HG02852 (cell line): ENCODE measurements around the gene LDLRAD3.

Experiments used
- ATAC-seq: cut with Tn5 transposase; IDR thresholded peaks from one replicate; pipeline ENCODE4 v1.9.1; 2021; ENCODE audit warnings: mild to moderate bottlenecking, moderate library complexity; ENCODE audit not compliant: unreplicated experiment

The LDLRAD3 gene

DNA sequence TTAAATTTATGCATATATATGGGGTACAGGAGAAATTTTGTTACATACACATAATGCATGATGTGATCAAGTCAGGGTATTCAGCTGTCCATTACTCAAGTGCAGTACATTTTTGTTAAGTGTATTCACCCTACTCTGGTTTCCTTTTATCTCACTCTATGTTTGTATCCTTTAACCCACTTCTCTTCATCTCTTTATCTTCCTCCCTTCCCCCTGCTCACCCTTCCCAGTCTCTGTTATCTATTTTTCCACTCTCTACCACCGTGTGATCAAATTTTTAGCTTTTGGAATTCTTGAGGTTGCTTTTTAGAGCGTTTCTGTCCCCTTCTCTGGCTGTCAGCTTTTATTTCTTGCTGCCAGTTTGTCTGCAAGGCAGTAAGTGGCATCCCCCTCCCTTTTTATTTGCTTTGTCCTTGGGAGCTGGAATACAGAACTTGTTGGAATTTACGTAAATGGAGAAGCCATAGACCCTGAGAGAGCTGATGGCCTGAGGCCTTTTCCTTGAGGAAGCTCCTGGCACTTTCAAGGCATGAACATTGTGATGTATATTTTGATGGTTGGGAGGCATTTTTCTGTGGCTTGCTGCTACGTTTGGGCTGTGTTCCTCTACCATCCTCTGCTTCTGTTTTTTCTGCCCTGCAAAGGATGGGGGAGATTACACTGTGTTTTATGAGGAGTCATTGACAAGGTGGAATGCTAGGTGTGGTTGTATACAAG, 148.6 kb downstream of the LDLRAD3 start:
- ATAC-seq = no peak

- no peak for ATAC-seq
These were observed 149.7 kb downstream of the LDLRAD3 start for GRCh38 chr11:36093548-36093947.

DNA sequence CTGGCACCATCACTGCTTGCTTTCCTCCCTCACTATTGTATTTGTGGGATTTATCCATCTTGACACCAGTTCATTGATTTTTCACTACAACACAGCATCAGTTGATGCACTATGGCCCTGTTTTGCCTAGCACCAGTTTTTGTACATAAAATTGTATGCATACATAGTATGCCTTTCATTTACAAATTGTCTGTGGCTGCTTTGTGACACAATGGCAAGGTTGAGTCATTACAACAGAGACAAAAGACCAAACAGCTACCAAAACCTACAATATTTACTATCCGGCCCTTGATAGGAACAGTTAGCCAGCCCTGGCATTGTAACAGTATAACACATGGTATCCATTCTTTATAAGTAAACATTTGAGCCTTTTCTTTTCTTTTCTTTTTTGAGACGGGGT, 150.3 kb downstream of the LDLRAD3 start:
- ATAC-seq = no peak

GRCh38 chr11:36095716-36096115, 151.9 kb downstream of the LDLRAD3 start:
- ATAC-seq = no peak

GRCh38 chr11:36097219-36097650, 153.4 kb downstream of the LDLRAD3 start:
- no peak for ATAC-seq

DNA sequence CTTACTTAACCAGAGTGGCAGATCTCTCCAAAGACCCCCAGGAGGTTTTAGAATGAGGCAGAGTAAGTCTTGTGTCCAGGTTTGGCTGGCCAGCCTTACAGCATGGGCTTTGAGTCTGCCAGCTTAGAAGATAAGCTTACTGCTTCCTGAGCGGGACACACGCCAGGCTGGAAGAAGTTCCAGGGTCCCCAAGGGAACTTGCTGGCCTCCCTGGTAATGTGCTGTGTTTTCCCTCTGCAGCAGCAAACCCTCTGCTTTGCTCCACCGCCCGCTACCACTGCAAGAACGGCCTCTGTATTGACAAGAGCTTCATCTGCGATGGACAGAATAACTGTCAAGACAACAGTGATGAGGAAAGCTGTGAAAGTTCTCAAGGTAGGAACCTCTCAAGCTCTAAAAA, 154.2 kb downstream of the LDLRAD3 start:
- ATAC-seq = no peak

DNA sequence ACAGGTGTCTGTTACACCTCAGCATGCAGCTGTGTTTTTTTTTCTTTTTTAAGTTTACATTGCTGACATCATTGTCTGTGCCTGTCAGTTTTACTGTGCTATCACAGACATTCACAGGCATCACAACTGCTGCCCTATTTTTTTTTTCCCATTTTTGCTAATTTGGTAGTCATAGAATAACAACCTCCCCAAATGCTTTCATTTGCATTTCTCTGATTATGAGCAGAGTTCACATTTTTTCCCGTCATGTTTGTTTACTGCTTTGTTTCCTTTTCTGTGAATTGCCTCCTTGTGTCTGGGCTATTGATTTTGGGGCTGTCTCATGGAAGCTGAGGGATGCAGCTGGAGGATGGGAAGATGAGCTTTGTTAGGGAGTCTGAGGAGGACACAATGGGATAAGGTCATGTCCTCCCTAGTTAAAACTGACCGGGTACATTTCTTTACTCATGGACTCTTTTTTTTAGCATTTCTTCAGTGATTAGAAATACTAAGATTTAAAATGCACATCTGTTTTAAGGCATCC, 155.1 kb downstream of the LDLRAD3 start:
- ATAC-seq = no peak

DNA sequence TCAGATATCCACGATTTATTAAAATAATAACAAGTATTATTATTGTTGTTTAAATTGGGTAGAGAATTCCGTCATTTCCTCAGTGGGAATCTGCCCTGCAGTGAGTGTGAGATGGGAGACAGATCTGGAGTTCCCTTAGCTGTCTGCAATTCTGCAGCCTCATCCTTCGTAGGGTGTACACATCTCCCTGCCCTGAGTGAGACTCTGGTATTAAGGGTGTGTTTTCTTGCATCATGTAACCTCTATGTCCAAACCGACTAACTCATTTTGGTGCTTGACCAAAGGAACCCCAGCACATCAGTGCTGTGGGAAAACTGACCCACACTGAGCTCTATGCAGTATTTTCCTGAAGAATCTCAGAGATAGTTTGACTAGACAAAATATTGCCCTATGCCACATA, 157.6 kb downstream of the LDLRAD3 start:
- no peak for ATAC-seq

GRCh38 chr11:36102868-36103267, 159.0 kb downstream of the LDLRAD3 start:
- no peak for ATAC-seq

DNA sequence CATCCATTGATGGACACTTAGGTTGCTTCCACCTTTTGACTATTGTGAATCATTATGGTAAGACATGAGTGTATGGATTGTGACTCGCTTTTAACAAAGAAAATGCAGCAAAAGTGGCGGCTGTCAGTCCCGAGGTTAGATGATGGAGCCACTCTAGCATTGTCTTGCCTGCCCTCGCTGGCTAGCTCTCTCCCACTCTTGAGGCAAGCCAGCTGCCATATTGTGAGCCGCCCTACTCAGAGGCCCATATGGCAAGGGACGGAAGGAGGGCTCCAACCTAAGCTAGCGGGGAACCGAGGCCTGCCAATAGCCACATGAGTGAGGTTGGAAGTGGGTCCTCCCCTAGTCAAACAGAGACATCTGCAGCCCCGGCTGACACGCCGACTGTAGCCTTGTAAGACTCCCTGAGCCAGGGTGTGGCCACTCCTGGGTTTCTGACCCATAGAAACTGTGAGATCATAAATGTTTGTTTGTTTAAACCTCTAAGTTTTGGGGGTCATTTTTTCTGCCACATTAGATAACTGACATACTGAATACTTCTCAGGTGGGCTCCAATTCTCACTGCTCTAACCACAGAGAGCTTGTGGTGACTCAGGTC, 160.2 kb downstream of the LDLRAD3 start:
- ATAC-seq = no peak

DNA sequence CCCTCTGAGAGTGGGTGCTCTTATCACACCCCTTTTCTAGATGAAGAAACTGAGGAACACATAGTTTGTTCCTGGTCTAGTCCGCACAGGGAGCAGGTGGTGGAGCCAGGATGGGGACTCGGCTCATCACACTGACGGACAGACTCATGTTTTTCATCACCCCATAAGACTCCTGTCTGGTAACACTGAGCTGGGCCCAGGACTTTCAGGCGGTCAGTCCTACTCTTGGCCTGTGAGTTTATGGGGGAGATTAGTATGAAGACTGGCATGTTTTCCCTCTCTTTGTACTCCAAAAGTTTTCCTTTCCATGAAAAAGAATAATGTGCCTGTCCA, 160.8 kb downstream of the LDLRAD3 start:
- ATAC-seq = no peak

GRCh38 chr11:36105743-36106581, 162.1 kb downstream of the LDLRAD3 start:
- ATAC-seq = no peak

- ATAC-seq = no peak
These were observed 163.7 kb downstream of the LDLRAD3 start for GRCh38 chr11:36107547-36107946.

DNA sequence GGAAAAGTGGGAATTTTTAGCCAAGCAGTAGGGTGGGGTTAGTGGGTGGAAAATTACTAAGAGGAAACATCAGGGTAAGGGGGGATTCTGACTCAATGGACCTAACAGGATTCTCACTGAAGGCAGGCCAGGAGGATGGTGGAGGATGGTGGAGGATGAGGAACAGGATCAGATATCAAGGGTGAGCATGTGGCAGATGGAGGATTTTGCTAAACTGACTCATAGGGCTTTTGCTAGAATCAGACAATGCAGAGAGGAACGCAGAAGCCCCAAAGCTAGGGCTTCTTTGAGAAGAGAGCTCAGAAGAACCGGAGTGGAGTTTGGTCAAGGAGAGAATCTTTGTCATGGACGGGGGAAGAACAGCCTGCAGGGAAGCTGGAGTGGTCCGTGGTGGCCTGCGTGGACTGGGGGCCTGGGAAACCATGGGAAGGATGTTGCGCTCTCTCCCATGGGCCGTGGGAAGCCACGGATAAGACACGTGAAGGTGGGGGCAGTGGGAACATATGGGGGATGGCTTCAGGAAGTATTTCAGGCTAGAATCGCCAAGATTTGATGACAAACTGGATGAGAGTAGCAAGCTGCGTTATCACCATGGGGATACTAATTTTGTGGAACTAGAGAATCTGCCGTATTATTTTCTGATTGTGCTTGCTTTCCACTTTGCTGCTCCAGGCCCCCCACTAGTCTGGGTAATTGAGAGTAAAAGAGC, 165.2 kb downstream of the LDLRAD3 start:
- no peak for ATAC-seq

DNA sequence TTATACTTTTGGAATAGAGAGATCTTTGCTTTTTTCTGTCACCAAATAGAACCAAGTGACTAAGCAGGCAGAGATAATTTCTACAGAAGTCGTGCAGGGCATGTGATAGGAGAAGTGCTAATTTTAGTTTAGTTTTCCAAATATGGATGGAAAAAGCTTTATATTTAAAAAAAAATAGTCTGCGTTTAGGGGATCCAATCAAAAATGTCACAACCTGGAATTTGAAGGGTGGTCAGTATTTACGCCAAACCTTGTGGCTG, 165.7 kb downstream of the LDLRAD3 start:
- no peak for ATAC-seq

GRCh38 chr11:36109850-36110606, 166.2 kb downstream of the LDLRAD3 start:
- no peak for ATAC-seq

- no peak for ATAC-seq
These were observed 167.0 kb downstream of the LDLRAD3 start for GRCh38 chr11:36110668-36111410.

GRCh38 chr11:36114095-36114494, 170.2 kb downstream of the LDLRAD3 start:
- no peak for ATAC-seq

DNA sequence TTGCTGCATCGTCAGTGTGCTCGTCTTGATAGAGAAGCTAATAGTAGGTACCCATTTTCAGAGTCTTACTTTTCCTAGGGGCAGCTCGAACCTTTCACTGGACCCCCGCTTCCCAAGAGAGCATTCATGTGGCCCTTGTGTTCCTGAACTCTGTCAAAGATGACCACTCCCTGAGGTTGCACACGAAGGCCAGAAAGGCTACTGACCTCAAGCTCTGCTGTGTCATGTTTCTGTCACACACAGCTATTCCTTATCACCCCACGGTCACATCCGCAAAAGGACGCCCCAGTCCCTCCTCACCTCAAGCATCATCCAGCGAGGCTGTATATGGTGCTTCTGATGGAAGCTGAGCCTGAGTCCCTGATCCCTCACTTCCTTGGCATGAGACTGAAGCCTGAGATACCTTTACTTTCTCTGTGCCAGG, 171.5 kb downstream of the LDLRAD3 start:
- no peak for ATAC-seq

DNA sequence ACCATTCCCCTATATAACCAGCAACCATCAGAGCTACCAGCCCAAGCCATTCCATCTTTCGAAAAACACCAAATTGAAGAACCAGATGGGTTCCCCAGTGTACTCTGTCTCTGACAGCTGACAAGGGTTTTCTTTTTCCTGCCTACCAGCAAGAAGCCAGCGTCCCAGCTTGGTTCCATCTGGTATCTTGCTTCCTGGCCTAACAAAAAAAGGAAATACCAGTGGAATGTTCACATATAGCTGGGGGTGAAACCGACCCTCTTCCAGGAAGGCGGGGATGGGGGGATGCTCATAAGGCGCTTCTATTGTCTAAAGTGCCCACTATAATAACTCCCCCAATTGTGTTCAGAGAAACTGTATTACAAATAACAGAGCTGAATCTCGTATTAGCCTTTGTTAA, 172.3 kb downstream of the LDLRAD3 start:
- no peak for ATAC-seq
